Measurements from ENCODE around the gene ATP6V0D1. TPM values are rescaled to one million over a fixed set of nuclear protein-coding genes. Genes with fewer than 3 reads are reported as not detected.
A peak's percentile ranks its signal among the peaks of the same experiment; 100 is the strongest.

Gene ATP6V0D1
- total and polyA plus RNA-seq, 4 experiments from 2014 or later = 42.8 to 133 (median 70.9) TPM

DNA sequence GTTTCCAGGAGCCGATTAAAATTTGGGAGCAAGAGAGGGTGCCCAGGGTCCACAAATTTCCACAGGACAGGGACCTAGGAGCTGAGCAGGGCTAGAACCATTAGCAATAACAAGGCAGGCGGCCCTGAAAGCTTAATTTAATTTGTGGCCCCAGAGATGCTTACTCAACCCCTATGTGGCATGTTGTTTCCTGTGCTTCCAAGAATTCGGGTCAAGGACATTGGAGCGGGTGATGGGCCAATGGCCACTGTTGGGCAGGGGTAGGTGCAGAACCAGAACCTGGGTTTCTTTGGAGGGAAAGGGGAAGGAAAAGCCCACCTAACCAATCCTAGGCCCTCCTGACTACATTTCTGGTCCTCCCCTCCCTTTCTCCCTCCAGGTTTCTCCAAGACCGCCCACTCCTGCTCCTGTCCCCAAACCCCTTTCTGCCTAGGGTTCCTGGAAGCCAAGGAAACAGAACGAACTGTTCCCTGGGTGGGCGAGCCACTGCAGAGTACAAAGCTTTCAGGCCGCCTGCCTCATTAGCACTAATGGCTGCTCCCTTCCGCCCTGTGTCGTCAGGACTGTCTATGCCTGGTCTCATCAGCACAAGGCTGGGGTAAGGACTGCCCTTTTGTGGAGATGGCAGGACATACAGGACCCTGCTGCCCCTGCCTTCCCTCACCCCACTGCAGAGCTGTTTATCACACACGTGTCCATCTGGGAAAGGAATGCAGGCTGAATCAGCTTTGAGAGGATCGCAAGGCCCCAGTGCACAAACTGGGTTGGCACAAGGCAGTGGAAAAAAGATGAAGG, 3.0 kb upstream of the ATP6V0D1 start:
- Histone ChIP-seq H3K4me3 (ENCODE audit: low read length in 2 of 2) (no peak overlapping the region), H3K4me1 (ENCODE audit: insufficient read depth, low read length) (peaks cover 35% of the 10 kb centered on the region), H3K27ac (ENCODE audit: low read depth, low read length) (no peak overlapping the region), H3K36me3 (ENCODE audit: insufficient read depth, low read length) (peaks cover 20% of the 10 kb centered on the region), H3K27me3 (ENCODE audit: insufficient read depth, low read length) (no peaks in the 10 kb centered on the region), H3K9me3 (ENCODE audit: control insufficient read depth in 1 of 2, low read length in 2 of 2) (no peaks in the 10 kb centered on the region)
- Mint-ChIP-seq H3K4me3 (peak overlapping the region in 1 of 8 donors; percentile 35), H3K4me1 (peaks cover 10 to 41% (median 27%) of the 10 kb centered on the region in 4 donors), H3K27ac (peak overlapping the region in 6 of 7 donors; percentile 7 to 84 (median 50)), H3K27me3 (no peaks in the 10 kb centered on the region), H3K36me3 (peaks cover 0 to 29% of the 10 kb centered on the region in 2 donors), H3K9me3 (no peaks in the 10 kb centered on the region)
- no peak for DNase-seq
- ChIA-PET CTCF (ENCODE audit: partially characterized antibody) (interaction anchor here (1.6 to 25.6 kb wide), 3 partner anchors 10 to 33 kb away, joined by 4 to 712 read pairs (median 14); no protein-coding TSS in a partner anchor), POLR2A (ENCODE audit: partially characterized antibody) (interaction anchor here (1.5 kb wide), 1 partner anchor 161 kb away, joined by 4 read pairs; the partner anchor contains the start of gene CARMIL2)
- intact Hi-C loops (cut with micrococcal nuclease) = no loop called here

DNA sequence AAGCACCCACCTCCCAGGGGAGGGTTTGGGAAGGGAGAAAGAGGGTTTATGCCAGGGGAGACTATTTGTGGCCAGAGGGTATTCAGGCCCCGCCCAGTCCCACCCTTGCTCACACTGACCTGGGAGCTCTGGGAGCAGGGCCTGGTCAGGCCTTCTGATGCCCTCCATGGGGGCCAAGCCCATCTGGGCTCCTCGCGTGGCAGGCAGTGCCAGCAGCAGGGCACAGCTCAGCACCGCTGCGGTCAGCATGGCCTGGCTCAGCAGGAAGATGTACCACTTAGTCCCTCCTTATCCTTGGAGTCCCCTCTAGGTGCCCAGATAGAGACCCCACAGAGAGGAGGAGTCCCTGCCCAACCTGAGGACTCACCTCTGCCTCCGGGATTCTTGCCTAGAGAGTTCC, 2.2 kb upstream of the ATP6V0D1 start, which contains the start of gene AGRP:
Gene AGRP (minus strand): TSS at position 398 of the 400 bp plus-strand sequence. CDS start 149 bp downstream, at position 249.
- Histone ChIP-seq H3K9me3 (ENCODE audit: control insufficient read depth in 1 of 2, low read length in 2 of 2) (no peaks in the 10 kb centered on the region), H3K36me3 (ENCODE audit: insufficient read depth, low read length) (peaks cover 20% of the 10 kb centered on the region), H3K4me1 (ENCODE audit: insufficient read depth, low read length) (peaks cover 38% of the 10 kb centered on the region), H3K4me3 (ENCODE audit: low read length in 2 of 2) (peak within 1 kb of the TSS; percentile 97 to 99), H3K27ac (ENCODE audit: low read depth, low read length) (peak within 1 kb of the TSS; percentile 99), H3K27me3 (ENCODE audit: insufficient read depth, low read length) (no peaks in the 10 kb centered on the region)
- Mint-ChIP-seq H3K27ac (peak within 1 kb of the TSS; percentile 57 to 100 (median 98)), H3K4me1 (peaks cover 13 to 49% (median 32%) of the 10 kb centered on the region in 4 donors), H3K27me3 (no peaks in the 10 kb centered on the region), H3K9me3 (no peaks in the 10 kb centered on the region), H3K36me3 (peaks cover 0 to 27% of the 10 kb centered on the region in 2 donors), H3K4me3 (peak within 1 kb of the TSS; percentile 94 to 100 (median 99))
- ChIA-PET POLR2A (ENCODE audit: partially characterized antibody) (interaction anchor here (0.6 to 0.7 kb wide), 2 partner anchors 26 to 79 kb away, joined by 3 read pairs; partner anchors contain the start of gene CTCF), CTCF (ENCODE audit: partially characterized antibody) (interaction anchor here (3.3 to 25.6 kb wide), 2 partner anchors 8 to 34 kb away, joined by 51 to 712 read pairs; no protein-coding TSS in a partner anchor)
- intact Hi-C loops (cut with micrococcal nuclease) = no loop called here
- no peak for DNase-seq

- peak overlapping the region; percentile 97 to 99 for H3K4me3 ChIP-seq (ENCODE audit: low read length in 2 of 2)
- Mint-ChIP-seq H3K4me3 (peak overlapping the region; percentile 94 to 100 (median 99)), H3K9me3 (no peaks in the 10 kb centered on the region), H3K4me1 (peaks cover 18 to 57% (median 38%) of the 10 kb centered on the region in 4 donors), H3K27me3 (no peaks in the 10 kb centered on the region), H3K36me3 (peaks cover 0 to 24% of the 10 kb centered on the region in 2 donors), H3K27ac (peak overlapping the region; percentile 68 to 100 (median 98))
- ChIA-PET POLR2A (ENCODE audit: partially characterized antibody) (interaction anchor here (0.6 to 2.9 kb wide), 10 partner anchors 14 to 452 kb away, joined by 3 to 13 read pairs (median 4); partner anchors contain the start of genes C16orf86, CTCF and ENKD1), CTCF (ENCODE audit: partially characterized antibody) (interaction anchor here (0.6 to 25.6 kb wide), 7 partner anchors 9 to 334 kb away, joined by 3 to 712 read pairs (median 7); partner anchors contain the start of genes C16orf86 and ENKD1)
- H3K36me3 ChIP-seq (ENCODE audit: insufficient read depth, low read length) = peaks cover 20% of the 10 kb centered on the region
- H3K4me1 ChIP-seq (ENCODE audit: insufficient read depth, low read length) = peaks cover 41% of the 10 kb centered on the region
- no peak for DNase-seq
- H3K27me3 ChIP-seq (ENCODE audit: insufficient read depth, low read length) = no peaks in the 10 kb centered on the region
- intact Hi-C loops (cut with micrococcal nuclease) = no loop called here
- H3K27ac ChIP-seq (ENCODE audit: low read depth, low read length) = peak overlapping the region; percentile 99
- no peaks in the 10 kb centered on the region for H3K9me3 ChIP-seq (ENCODE audit: control insufficient read depth in 1 of 2, low read length in 2 of 2)
These were observed 1.4 kb upstream of the ATP6V0D1 start for GRCh38 chr16:67482233-67482924.

DNA sequence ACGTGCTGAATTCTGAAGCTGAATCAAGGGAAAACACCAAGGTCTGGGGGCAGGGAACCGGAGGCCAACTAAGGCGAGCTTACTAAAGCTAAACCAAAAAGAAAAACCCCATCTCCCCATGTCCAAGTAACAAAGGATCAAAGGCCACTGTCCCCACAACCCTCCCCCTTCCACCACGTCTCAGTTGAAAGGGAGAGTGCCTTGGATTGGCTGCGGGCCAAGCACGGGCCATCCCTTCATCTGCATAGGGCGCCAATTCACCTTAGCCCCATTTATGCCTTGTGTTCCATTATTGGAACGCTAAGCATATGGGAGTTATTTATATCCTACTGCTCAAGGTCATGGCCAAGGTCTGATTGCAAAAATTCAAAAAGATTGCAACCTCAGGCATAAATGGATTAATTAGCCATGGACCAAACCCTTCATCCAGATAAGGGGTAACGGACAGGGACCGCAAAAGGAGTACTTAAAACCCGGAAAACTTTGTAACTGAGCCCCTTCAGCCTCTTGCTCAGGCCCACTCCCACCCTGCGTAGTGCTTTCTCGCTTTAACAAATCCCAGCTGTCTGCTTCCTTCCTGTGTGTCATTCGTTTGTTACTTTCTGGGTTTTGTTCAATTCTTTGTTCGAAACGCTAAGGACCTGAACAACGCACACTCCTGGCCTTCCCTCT, 740 bp upstream of the ATP6V0D1 start:
- Histone ChIP-seq H3K27ac (ENCODE audit: low read depth, low read length) (peak overlapping the region; percentile 99), H3K36me3 (ENCODE audit: insufficient read depth, low read length) (peaks cover 17% of the 10 kb centered on the region), H3K27me3 (ENCODE audit: insufficient read depth, low read length) (no peaks in the 10 kb centered on the region), H3K4me1 (ENCODE audit: insufficient read depth, low read length) (peaks cover 43% of the 10 kb centered on the region), H3K4me3 (ENCODE audit: low read length in 2 of 2) (peak overlapping the region; percentile 97 to 99), H3K9me3 (ENCODE audit: control insufficient read depth in 1 of 2, low read length in 2 of 2) (no peaks in the 10 kb centered on the region)
- CTCF ChIA-PET (ENCODE audit: partially characterized antibody) = interaction anchor here (0.6 to 25.6 kb wide), 28 partner anchors 10 to 335 kb away, joined by 3 to 712 read pairs (median 4); partner anchors contain the start of genes ACD, C16orf86, CARMIL2 and CTCF
- no peaks in the 10 kb centered on the region for H3K27me3 Mint-ChIP-seq
- POLR2A ChIA-PET (ENCODE audit: partially characterized antibody) = interaction anchor here (0.7 to 2.9 kb wide), 32 partner anchors 8 to 603 kb away, joined by 3 to 17 read pairs (median 4); partner anchors contain the start of genes ACD, C16orf86, CARMIL2 and CTCF
- peak overlapping the region; percentile 94 to 100 (median 99) for H3K4me3 Mint-ChIP-seq
- intact Hi-C loops (cut with micrococcal nuclease) = loop anchor here (1.0 to 2.0 kb wide), 6 partner anchors 13 to 325 kb away; partner anchors contain the start of genes ACD, CTCF, MATCAP1 and PARD6A
- H3K27ac Mint-ChIP-seq = peak overlapping the region; percentile 97 to 100 (median 98)
- peaks cover 0 to 21% of the 10 kb centered on the region in 2 donors for H3K36me3 Mint-ChIP-seq
- peaks cover 22 to 60% (median 39%) of the 10 kb centered on the region in 4 donors for H3K4me1 Mint-ChIP-seq
- peak in 4 of 5 donors; percentile 14 to 24 (median 20) for DNase-seq
- no peaks in the 10 kb centered on the region for H3K9me3 Mint-ChIP-seq

DNA sequence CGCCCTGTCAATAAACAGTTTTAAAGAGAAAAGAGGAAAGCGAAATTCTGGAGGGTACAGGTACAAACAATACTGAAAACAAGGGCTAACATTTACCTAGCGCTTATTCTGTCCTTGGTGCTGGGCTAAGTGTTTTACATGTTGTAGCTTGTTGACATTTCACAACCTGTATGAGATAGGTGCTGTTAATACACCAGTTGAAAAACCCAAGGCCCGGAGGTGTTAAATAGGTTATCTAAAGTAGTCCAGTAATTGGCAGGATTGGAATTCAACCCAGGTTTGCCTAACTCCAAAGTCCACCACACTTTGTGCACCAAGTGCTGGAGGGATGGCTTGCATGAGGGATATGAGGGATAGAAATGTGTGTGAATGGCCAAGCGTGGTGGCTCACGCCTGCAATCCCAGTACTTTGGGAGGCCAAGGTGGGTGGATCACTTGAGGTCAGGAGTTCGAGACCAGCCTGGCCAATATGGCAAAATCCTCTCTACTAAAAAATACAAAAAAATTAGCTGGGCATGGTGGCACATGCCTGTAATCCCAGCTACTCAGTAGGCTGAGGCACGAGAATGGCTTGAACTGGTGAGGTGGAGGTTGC, 2.9 kb downstream of the ATP6V0D1 start:
- Mint-ChIP-seq H3K4me3 (peak overlapping the region in 7 of 8 donors; percentile 3 to 74 (median 40)), H3K27ac (peak overlapping the region in 5 of 7 donors; percentile 36 to 98 (median 46)), H3K9me3 (no peaks in the 10 kb centered on the region), H3K27me3 (no peaks in the 10 kb centered on the region), H3K4me1 (peaks cover 31 to 75% (median 55%) of the 10 kb centered on the region in 4 donors), H3K36me3 (peaks cover 8 to 26% of the 10 kb centered on the region in 2 donors)
- ChIA-PET POLR2A (ENCODE audit: partially characterized antibody) (interaction anchor here (0.6 to 1.3 kb wide), 2 partner anchors 43 to 827 kb away, joined by 3 read pairs; no protein-coding TSS in a partner anchor), CTCF (ENCODE audit: partially characterized antibody) (interaction anchor here (1.0 to 25.6 kb wide), 2 partner anchors 11 to 39 kb away, joined by 3 to 712 read pairs; no protein-coding TSS in a partner anchor)
- Histone ChIP-seq H3K36me3 (ENCODE audit: insufficient read depth, low read length) (no peaks in the 10 kb centered on the region), H3K9me3 (ENCODE audit: control insufficient read depth in 1 of 2, low read length in 2 of 2) (no peaks in the 10 kb centered on the region), H3K4me3 (ENCODE audit: low read length in 2 of 2) (no peak overlapping the region), H3K27me3 (ENCODE audit: insufficient read depth, low read length) (no peaks in the 10 kb centered on the region), H3K4me1 (ENCODE audit: insufficient read depth, low read length) (peaks cover 37% of the 10 kb centered on the region), H3K27ac (ENCODE audit: low read depth, low read length) (no peak overlapping the region)
- no peak for DNase-seq
- intact Hi-C loops (cut with micrococcal nuclease) = no loop called here
